ENCODE results near the gene DUSP3.

DUSP3 gene

GRCh38 chr17:43778337-43779144 lies at the start of gene DUSP3:
Gene DUSP3 (minus strand): TSS chr17:43778977. CDS start chr17:43778924, 53 bp downstream.
- FAIRE-seq = no peak

DNA sequence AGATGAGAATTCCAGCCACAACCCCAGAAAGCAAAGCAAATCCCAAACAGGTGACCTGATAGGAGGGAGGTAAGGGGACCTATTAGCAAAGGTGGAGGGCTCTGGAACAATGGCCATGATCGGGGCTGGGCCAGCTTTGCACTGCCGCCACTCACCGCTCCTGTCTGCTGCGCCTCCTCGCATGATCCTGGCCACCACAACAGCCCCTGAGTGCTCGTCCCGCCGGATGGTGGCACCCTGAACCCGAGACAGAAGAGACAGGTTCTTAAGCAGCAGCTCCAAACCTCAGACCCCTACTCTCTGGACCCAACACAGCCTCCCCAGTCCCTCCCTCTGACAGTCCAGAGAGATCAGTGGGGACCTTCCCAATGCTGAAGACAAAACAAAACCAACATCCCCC lies 48.8 kb upstream of the DUSP3 start:
- FAIRE-seq = no peak

DNA sequence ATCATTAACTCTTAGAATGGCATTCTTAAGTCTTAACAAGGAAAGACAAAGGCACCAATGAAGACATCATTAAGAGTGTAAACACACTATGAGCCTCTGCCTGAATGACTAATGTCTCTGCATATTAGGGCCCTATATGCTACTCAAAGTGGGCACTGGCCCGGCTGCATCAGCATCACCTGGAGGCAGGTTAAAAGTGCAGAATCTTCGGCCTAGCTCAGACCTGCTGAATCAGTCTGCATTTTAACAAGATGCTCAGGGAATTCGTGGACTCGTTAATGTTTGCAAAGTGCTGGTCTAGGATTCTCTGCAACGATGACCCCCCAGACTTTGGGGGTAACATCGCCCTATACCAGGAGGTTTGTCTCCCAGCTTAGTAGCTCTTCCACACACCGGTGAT lies 47.4 kb upstream of the DUSP3 start:
- FAIRE-seq = no peak

- FAIRE-seq = no peak
Measured at GRCh38 chr17:43825567-43825966, 46.8 kb upstream of the DUSP3 start.

GRCh38 chr17:43823350-43824084 lies 44.7 kb upstream of the DUSP3 start:
- no peak for FAIRE-seq

GRCh38 chr17:43822570-43823190 lies 43.9 kb upstream of the DUSP3 start:
- no peak for FAIRE-seq

DNA sequence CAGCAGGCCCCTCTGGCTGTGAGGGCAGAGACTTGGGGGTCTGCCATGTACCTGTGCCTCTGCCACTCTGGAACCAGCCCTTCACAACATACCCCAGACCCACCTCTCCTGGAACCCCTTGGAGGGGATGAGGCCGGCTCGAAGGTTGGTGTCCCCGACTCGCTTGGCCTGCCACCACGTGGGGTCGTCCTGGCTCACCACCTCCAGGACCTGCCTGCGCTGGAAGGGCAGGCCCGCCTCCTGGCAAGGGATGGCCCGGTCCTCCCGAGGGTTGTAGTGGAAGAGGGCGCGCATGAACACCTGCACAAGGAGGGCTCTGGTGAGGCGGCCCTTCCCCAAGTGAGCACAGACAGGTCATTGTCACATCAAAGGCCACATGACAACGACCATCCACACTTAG lies 42.0 kb upstream of the DUSP3 start:
- FAIRE-seq = no peak

GRCh38 chr17:43818966-43819365 lies 40.2 kb upstream of the DUSP3 start:
- no peak for FAIRE-seq

GRCh38 chr17:43817826-43818225 lies 39.0 kb upstream of the DUSP3 start:
- FAIRE-seq = no peak

- no peak for FAIRE-seq
Measured at GRCh38 chr17:43816336-43817320, 37.9 kb upstream of the DUSP3 start.

GRCh38 chr17:43814714-43815113 lies 35.9 kb upstream of the DUSP3 start:
- FAIRE-seq = no peak

- no peak for FAIRE-seq
Measured at GRCh38 chr17:43814026-43814425, 35.2 kb upstream of the DUSP3 start.

DNA sequence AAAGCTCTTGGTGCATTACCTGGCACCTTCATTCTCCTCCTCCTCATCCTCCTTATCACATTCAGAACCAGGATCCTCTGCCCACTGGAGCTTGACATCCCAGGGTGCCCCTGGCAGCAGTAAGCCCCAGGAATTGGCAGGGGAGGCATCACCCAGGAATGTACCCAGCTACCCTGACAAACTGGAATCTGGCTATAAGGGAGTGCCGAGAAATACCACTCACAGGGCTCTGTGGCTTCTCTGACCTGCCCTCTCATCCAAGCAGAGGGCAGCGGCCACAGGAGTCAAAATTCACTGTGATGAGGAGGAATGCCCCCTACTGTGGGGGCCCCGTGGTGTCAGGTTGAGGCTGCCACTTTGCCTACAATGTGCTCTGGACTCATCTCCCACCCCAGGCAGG lies 34.6 kb upstream of the DUSP3 start:
- no peak for FAIRE-seq

DNA sequence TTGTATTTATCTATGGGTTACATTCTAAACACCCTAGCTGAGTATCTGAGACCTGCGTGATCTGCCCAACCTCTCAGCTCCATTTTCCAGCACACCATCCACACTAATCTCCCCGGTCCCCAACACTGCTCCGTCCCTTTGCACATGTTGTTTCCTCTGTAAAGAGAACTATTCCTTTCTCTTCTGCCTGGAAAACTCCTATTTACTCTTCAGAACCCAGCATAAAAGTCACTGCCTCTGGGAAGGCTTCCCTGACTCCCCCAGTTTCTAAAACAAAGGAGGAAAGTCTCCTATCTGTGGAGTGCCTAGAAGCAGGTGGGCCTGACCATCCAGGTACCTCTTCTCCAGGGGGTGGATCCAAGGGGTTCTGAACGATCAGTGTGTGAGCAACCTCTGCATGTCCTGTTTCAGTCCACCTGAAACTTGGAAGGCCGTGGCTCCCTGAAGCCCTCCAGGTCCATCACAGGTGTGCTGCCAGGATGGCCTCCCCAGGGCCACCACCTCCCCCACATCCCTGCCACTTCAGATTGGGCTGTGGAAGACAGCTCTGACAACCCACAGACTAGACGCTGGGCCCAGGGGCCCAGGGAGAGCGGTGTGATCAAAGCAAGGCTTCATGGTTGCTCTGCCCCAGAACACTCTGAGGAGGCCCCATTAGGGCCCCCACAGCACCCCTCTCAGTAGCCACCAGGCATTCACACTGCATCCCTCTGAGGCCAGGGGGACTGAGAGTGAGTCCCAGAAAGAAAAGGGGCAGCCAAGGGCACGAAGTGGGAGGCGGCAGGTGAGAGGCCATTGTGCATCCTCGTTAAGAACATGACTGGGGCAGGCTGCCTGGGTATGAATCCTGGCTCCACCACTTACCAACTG lies 33.9 kb upstream of the DUSP3 start:
- no peak for FAIRE-seq

DNA sequence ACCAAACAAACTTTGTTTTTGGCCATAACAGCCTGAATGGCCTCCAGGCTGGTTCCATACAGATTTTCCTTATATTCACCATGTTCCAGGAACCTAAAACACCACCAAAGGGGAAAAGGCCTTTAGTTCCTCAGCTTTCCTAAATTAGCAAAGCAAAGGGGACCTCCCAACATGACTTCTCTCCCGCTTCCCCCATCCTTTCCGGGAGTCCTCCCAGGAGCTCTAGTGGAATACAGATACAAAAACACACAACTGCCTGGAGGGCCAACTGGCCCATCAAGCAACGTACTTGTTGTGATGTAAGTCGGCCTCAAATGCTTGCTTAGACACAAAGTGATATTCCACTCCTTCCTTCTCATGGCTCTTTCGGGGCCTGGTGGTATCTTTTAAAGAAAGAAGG lies 32.0 kb upstream of the DUSP3 start:
- FAIRE-seq = no peak

DNA sequence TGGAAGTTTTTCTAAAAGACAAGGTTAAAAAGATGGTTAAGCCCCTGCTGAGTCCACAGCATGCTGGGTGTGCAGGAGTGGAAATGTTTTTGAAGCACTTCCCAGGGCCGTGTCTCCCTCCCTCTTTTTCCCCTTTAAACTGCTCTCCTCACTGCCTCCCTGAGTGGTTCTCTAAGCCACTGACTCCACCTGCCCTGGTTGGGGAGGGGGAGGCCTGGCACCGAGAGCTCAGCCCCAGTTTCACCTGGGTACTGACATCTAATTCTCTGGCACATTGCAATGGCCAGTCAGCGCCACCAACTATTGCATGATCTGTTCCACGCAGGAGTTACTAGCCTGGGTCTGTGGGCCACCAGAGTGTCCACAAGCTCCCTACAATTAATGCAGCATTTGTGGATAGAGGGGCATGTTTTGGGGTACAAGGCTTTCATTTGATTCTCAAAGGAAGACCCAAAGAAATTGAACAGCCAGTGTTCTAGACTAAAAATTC lies 31.5 kb upstream of the DUSP3 start:
- FAIRE-seq = no peak

DNA sequence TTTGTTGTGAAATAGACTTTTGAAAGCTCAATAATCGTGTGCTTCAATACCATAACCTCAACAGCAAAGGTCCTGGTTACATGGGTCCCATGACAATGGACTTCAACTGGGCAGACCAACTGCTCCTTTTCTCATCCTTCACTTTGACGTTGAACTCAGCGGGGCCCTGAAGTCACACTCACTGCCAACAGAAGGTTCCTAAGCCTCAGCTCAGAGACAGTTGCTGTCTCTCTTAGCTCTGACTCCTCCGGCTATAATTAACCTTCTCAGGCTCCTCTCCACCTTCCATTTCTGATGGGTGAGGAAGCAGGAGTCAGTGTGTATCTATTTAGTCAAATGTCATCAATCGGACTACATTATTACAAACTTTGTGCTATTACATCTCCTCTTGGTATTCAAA lies 30.3 kb upstream of the DUSP3 start:
- FAIRE-seq = no peak

- no peak for FAIRE-seq
Measured at GRCh38 chr17:43808076-43808475, 29.3 kb upstream of the DUSP3 start.

GRCh38 chr17:43805117-43805516 lies 26.3 kb upstream of the DUSP3 start:
- no peak for FAIRE-seq

GRCh38 chr17:43803758-43804157 lies 25.0 kb upstream of the DUSP3 start:
- no peak for FAIRE-seq

DNA sequence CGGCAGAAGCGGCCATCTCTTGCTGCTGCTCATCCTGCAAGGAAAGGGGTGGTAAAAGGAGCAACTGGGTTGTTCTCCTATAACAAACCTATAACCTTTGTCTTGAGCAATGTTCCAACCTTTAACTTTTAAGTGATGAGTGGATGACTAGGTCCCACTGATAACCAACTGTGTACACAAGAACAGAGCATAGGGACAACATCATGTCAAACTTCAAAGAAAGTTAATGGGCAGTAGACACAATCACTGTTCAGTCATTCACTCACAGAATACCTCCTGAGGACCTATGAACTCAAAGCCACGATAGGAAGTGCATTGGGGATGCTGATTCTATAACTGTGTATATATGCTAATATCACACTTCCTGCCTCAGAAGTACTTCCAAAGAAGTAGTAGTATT lies 23.1 kb upstream of the DUSP3 start:
- FAIRE-seq = no peak

DNA sequence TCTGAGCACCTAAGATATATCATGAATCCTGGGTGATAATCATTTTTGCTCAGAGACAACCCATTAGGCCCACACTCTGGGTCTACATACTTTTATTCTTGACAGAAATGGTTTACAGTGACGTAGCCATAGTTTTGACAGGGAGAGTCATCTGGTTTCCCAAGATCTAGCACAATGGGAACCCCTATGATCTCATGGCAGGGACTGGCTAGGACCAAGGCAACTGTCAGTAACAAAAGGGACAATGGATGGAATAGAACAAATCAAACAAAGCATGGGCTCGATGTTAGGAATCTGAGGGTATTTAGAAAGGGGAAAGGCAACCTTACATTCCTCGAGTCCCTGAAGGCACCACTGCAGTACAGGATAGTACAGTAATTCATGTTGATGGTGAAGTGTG lies 22.0 kb upstream of the DUSP3 start:
- FAIRE-seq = no peak
